ENCODE results near the gene TEFM. TPM values are rescaled to one million over a fixed set of nuclear protein-coding genes. Genes with fewer than 3 reads are reported as not detected.

TEFM gene
- total RNA-seq, 1 donor from 2014 or later, result 15.0 TPM

GRCh38 chr17:30897311-30897710 is 8.7 kb downstream of the TEFM start:
- Mint-ChIP-seq H3K4me3 (no peak overlapping the region), H3K4me1 (no peaks in the 10 kb centered on the region), H3K36me3 (ENCODE audit: low read depth) (peaks cover 7% of the 10 kb centered on the region), H3K27me3 (ENCODE audit: low read depth) (no peaks in the 10 kb centered on the region), H3K27ac (ENCODE audit: unreplicated experiment) (no peak overlapping the region), H3K9me3 (no peaks in the 10 kb centered on the region)
- DNase-seq (ENCODE audit: low read depth, low spot score), result no peak
- TF ChIP-seq, protein P1, sequence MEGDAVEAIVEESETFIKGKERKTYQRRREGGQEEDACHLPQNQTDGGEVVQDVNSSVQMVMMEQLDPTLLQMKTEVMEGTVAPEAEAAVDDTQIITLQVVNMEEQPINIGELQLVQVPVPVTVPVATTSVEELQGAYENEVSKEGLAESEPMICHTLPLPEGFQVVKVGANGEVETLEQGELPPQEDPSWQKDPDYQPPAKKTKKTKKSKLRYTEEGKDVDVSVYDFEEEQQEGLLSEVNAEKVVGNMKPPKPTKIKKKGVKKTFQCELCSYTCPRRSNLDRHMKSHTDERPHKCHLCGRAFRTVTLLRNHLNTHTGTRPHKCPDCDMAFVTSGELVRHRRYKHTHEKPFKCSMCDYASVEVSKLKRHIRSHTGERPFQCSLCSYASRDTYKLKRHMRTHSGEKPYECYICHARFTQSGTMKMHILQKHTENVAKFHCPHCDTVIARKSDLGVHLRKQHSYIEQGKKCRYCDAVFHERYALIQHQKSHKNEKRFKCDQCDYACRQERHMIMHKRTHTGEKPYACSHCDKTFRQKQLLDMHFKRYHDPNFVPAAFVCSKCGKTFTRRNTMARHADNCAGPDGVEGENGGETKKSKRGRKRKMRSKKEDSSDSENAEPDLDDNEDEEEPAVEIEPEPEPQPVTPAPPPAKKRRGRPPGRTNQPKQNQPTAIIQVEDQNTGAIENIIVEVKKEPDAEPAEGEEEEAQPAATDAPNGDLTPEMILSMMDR (conservative IDR thresholded peaks at IDR 0.05), result no peak

DNA sequence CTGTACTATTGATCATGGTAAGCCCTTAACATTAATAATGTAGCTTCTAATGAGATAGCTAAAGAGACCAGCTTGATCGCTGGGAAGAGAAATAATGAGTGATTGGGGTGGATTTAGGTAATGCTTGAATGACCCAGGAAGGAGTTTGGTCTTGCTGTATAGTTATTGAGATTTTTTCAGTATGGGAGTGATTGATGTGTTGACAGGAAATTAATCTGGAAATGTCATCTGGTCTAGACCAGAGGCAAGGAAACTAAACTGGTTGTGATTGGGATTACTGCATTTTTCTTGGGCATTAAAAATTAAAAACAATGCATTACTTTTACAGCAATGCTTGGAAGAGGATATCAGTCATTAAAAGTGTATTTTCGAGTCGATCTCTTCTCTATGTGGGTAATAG is 11.8 kb downstream of the TEFM start:
- DNase-seq (ENCODE audit: low read depth, low spot score), result no peak
- H3K9me3 Mint-ChIP-seq, result no peaks in the 10 kb centered on the region
- no peak overlapping the region for H3K27ac Mint-ChIP-seq (ENCODE audit: unreplicated experiment)
- H3K4me3 Mint-ChIP-seq, result no peak overlapping the region
- peaks cover 7% of the 10 kb centered on the region for H3K36me3 Mint-ChIP-seq (ENCODE audit: low read depth)
- TF ChIP-seq, protein P1 (conservative IDR thresholded peaks at IDR 0.05), result no peak
- no peaks in the 10 kb centered on the region for H3K27me3 Mint-ChIP-seq (ENCODE audit: low read depth)
- no peaks in the 10 kb centered on the region for H3K4me1 Mint-ChIP-seq

DNA sequence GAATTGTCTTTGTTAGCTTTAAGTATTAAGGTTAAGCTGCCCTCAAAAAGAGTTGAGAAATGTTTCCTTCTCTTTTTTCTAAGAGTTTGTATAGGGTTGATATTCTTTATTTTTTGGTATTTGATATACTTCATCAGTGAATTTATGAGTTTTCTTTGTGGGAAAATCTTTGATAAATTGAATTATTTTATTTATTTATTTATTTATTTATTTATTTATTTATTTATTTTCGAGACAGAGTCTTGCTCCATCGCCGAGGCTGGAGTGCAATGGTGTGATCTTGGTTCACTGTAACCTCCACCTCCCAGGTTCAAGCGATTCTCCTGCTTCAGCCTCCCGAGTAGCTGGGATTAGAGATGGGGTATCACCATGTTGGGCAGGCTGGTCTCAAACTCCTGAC is 19.9 kb downstream of the TEFM start:
- Mint-ChIP-seq H3K9me3 (no peaks in the 10 kb centered on the region), H3K27ac (ENCODE audit: unreplicated experiment) (no peak overlapping the region), H3K27me3 (ENCODE audit: low read depth) (no peaks in the 10 kb centered on the region), H3K4me1 (no peaks in the 10 kb centered on the region), H3K36me3 (ENCODE audit: low read depth) (no peaks in the 10 kb centered on the region), H3K4me3 (no peak overlapping the region)
- no peak for DNase-seq (ENCODE audit: low read depth, low spot score)
- TF ChIP-seq, protein P1 (conservative IDR thresholded peaks at IDR 0.05), result no peak

- DNase-seq (ENCODE audit: low read depth, low spot score), result no peak
- Mint-ChIP-seq H3K27ac (ENCODE audit: unreplicated experiment) (no peak overlapping the region), H3K4me1 (no peaks in the 10 kb centered on the region), H3K27me3 (ENCODE audit: low read depth) (no peaks in the 10 kb centered on the region), H3K36me3 (ENCODE audit: low read depth) (peaks cover 23% of the 10 kb centered on the region), H3K9me3 (no peaks in the 10 kb centered on the region), H3K4me3 (no peak overlapping the region)
- TF ChIP-seq, protein P1 (conservative IDR thresholded peaks at IDR 0.05), result no peak
These were observed 37.0 kb downstream of the TEFM start for GRCh38 chr17:30869005-30869404.

GRCh38 chr17:30864636-30865035 is 41.4 kb downstream of the TEFM start:
- Mint-ChIP-seq H3K4me3 (no peak overlapping the region), H3K9me3 (no peaks in the 10 kb centered on the region), H3K27me3 (ENCODE audit: low read depth) (no peaks in the 10 kb centered on the region), H3K36me3 (ENCODE audit: low read depth) (peaks cover 24% of the 10 kb centered on the region), H3K4me1 (no peaks in the 10 kb centered on the region), H3K27ac (ENCODE audit: unreplicated experiment) (no peak overlapping the region)
- DNase-seq (ENCODE audit: low read depth, low spot score), result no peak
- TF ChIP-seq, protein P1 (conservative IDR thresholded peaks at IDR 0.05), result no peak

Measured in neural crest cell (in vitro differentiated cells).